ENCODE data around the gene TENM4. TPM values are rescaled to one million over a fixed set of nuclear protein-coding genes. Genes with fewer than 3 reads are reported as not detected.

TENM4 gene
- total RNA-seq, 1 experiment from 2014 or later: 25.0 TPM

DNA sequence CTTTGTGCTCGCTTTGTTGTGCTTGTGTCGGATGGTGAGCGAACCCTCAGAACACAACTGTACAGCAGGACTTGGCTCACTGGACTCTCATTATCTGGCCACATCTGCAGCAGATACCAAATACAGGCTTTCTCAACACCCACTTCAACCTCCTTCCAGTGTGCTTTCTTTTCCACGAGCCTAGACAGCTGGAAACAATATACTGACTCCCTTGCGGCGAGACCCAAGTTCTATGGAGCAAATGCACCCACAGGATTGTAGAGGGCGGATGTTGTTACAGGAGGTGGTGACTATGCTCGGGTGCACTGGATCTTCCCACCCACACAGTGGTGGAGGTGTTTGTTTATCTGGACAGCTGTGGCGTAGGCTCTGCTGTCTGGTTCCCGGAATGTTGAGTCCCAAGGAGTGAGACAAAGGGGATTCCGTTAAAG is 204.3 kb downstream of the TENM4 start:
- no peak overlapping the region for H3K27ac Mint-ChIP-seq
- no peaks in the 10 kb centered on the region for H3K9me3 Mint-ChIP-seq
- no peaks in the 10 kb centered on the region for H3K36me3 Mint-ChIP-seq
- H3K4me3 Mint-ChIP-seq: no peak overlapping the region
- ATAC-seq (no peak), DNase-seq (ENCODE audit: low spot score) (no peak)
- H3K4me1 Mint-ChIP-seq: peaks cover 7% of the 10 kb centered on the region; the same call in 1 of the 2 replicates
- ChIA-PET CTCF (no interaction called here), POLR2A (no interaction called here)
- TF ChIP-seq OVOL2 (CRISPR knock-in tag; IDR thresholded peaks at IDR 0.05; ENCODE audit: borderline replicate concordance): no peak
- TF ChIP-seq, protein P1, sequence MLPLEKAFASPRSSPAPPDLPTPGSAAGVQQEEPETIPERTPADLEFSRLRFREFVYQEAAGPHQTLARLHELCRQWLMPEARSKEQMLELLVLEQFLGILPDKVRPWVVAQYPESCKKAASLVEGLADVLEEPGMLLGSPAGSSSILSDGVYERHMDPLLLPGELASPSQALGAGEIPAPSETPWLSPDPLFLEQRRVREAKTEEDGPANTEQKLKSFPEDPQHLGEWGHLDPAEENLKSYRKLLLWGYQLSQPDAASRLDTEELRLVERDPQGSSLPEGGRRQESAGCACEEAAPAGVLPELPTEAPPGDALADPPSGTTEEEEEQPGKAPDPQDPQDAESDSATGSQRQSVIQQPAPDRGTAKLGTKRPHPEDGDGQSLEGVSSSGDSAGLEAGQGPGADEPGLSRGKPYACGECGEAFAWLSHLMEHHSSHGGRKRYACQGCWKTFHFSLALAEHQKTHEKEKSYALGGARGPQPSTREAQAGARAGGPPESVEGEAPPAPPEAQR (CRISPR knock-in tag; IDR thresholded peaks at IDR 0.05): no peak
- TF ChIP-seq, protein P2, sequence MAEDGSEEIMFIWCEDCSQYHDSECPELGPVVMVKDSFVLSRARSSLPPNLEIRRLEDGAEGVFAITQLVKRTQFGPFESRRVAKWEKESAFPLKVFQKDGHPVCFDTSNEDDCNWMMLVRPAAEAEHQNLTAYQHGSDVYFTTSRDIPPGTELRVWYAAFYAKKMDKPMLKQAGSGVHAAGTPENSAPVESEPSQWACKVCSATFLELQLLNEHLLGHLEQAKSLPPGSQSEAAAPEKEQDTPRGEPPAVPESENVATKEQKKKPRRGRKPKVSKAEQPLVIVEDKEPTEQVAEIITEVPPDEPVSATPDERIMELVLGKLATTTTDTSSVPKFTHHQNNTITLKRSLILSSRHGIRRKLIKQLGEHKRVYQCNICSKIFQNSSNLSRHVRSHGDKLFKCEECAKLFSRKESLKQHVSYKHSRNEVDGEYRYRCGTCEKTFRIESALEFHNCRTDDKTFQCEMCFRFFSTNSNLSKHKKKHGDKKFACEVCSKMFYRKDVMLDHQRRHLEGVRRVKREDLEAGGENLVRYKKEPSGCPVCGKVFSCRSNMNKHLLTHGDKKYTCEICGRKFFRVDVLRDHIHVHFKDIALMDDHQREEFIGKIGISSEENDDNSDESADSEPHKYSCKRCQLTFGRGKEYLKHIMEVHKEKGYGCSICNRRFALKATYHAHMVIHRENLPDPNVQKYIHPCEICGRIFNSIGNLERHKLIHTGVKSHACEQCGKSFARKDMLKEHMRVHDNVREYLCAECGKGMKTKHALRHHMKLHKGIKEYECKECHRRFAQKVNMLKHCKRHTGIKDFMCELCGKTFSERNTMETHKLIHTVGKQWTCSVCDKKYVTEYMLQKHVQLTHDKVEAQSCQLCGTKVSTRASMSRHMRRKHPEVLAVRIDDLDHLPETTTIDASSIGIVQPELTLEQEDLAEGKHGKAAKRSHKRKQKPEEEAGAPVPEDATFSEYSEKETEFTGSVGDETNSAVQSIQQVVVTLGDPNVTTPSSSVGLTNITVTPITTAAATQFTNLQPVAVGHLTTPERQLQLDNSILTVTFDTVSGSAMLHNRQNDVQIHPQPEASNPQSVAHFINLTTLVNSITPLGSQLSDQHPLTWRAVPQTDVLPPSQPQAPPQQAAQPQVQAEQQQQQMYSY (CRISPR knock-in tag; IDR thresholded peaks at IDR 0.05): no peak
- no peaks in the 10 kb centered on the region for H3K27me3 Mint-ChIP-seq (ENCODE audit: low read depth)

DNA sequence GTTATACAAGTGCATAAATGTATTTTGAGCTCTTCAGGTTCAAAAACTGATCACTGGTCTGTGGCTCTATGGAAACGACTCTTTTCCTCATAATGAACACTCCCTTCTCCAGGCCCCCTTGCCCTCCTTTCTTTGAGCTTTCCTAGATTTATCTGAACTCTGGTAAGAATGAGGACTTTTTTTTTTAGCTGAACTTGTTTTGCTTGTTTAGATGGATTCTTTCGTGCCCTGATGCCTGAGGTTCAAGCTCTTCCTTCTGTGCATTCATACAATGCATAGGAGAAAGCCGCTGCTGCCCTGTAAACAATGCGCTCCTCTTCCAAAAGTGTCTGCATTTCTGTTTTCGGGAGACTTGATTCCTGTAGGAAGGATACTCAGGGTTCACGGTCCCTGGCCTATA is 205.1 kb downstream of the TENM4 start:
- DNase-seq (ENCODE audit: low spot score) (no peak), ATAC-seq (no peak)
- no peaks in the 10 kb centered on the region for H3K27me3 Mint-ChIP-seq (ENCODE audit: low read depth)
- H3K27ac Mint-ChIP-seq: no peak overlapping the region
- TF ChIP-seq TP53 (CRISPR knock-in tag; IDR thresholded peaks at IDR 0.05): no peak
- TF ChIP-seq, protein P3, sequence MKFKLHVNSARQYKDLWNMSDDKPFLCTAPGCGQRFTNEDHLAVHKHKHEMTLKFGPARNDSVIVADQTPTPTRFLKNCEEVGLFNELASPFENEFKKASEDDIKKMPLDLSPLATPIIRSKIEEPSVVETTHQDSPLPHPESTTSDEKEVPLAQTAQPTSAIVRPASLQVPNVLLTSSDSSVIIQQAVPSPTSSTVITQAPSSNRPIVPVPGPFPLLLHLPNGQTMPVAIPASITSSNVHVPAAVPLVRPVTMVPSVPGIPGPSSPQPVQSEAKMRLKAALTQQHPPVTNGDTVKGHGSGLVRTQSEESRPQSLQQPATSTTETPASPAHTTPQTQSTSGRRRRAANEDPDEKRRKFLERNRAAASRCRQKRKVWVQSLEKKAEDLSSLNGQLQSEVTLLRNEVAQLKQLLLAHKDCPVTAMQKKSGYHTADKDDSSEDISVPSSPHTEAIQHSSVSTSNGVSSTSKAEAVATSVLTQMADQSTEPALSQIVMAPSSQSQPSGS (CRISPR knock-in tag; IDR thresholded peaks at IDR 0.05; ENCODE audit: borderline replicate concordance, low read depth): no peak
- no peak for TF ChIP-seq FOXJ3 (CRISPR knock-in tag; IDR thresholded peaks at IDR 0.05; ENCODE audit: borderline replicate concordance)
- TF ChIP-seq GABPB1 (CRISPR knock-in tag; IDR thresholded peaks at IDR 0.05): no peak
- no peak for TF ChIP-seq ZNF121 (CRISPR knock-in tag; IDR thresholded peaks at IDR 0.05)
- TF ChIP-seq, protein P4, sequence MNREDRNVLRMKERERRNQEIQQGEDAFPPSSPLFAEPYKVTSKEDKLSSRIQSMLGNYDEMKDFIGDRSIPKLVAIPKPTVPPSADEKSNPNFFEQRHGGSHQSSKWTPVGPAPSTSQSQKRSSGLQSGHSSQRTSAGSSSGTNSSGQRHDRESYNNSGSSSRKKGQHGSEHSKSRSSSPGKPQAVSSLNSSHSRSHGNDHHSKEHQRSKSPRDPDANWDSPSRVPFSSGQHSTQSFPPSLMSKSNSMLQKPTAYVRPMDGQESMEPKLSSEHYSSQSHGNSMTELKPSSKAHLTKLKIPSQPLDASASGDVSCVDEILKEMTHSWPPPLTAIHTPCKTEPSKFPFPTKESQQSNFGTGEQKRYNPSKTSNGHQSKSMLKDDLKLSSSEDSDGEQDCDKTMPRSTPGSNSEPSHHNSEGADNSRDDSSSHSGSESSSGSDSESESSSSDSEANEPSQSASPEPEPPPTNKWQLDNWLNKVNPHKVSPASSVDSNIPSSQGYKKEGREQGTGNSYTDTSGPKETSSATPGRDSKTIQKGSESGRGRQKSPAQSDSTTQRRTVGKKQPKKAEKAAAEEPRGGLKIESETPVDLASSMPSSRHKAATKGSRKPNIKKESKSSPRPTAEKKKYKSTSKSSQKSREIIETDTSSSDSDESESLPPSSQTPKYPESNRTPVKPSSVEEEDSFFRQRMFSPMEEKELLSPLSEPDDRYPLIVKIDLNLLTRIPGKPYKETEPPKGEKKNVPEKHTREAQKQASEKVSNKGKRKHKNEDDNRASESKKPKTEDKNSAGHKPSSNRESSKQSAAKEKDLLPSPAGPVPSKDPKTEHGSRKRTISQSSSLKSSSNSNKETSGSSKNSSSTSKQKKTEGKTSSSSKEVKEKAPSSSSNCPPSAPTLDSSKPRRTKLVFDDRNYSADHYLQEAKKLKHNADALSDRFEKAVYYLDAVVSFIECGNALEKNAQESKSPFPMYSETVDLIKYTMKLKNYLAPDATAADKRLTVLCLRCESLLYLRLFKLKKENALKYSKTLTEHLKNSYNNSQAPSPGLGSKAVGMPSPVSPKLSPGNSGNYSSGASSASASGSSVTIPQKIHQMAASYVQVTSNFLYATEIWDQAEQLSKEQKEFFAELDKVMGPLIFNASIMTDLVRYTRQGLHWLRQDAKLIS (CRISPR knock-in tag; IDR thresholded peaks at IDR 0.05; ENCODE audit: borderline replicate concordance): no peak
- no peak for TF ChIP-seq MYBL2 (CRISPR knock-in tag; IDR thresholded peaks at IDR 0.05)
- TF ChIP-seq GRHL2 (CRISPR knock-in tag; IDR thresholded peaks at IDR 0.05; ENCODE audit: insufficient replicate concordance, severe bottlenecking): no peak
- TF ChIP-seq, protein P5, sequence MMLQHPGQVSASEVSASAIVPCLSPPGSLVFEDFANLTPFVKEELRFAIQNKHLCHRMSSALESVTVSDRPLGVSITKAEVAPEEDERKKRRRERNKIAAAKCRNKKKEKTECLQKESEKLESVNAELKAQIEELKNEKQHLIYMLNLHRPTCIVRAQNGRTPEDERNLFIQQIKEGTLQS (CRISPR knock-in tag; conservative IDR thresholded peaks at IDR 0.05): no peak
- TF ChIP-seq IRF2 (CRISPR knock-in tag; IDR thresholded peaks at IDR 0.05; ENCODE audit: borderline replicate concordance, low read depth): no peak
- TF ChIP-seq, protein P6, sequence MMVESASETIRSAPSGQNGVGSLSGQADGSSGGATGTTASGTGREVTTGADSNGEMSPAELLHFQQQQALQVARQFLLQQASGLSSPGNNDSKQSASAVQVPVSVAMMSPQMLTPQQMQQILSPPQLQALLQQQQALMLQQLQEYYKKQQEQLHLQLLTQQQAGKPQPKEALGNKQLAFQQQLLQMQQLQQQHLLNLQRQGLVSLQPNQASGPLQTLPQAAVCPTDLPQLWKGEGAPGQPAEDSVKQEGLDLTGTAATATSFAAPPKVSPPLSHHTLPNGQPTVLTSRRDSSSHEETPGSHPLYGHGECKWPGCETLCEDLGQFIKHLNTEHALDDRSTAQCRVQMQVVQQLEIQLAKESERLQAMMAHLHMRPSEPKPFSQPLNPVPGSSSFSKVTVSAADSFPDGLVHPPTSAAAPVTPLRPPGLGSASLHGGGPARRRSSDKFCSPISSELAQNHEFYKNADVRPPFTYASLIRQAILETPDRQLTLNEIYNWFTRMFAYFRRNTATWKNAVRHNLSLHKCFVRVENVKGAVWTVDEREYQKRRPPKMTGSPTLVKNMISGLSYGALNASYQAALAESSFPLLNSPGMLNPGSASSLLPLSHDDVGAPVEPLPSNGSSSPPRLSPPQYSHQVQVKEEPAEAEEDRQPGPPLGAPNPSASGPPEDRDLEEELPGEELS (CRISPR knock-in tag; IDR thresholded peaks at IDR 0.05): no peak
- no peaks in the 10 kb centered on the region for H3K9me3 Mint-ChIP-seq
- ChIA-PET POLR2A (no interaction called here), CTCF (no interaction called here)
- no peak overlapping the region for H3K4me3 Mint-ChIP-seq
- no peaks in the 10 kb centered on the region for H3K36me3 Mint-ChIP-seq
- H3K4me1 Mint-ChIP-seq: 0 out of 2 replicates have a peak, but pooled peaks cover 3% of the 10 kb centered on the region

Measured in WTC11 (cell line).